DMS153 (cell line): ENCODE data around the gene FOXD3.
"Not testable (repeated sequence)": the region's sequence is repeated elsewhere in the genome, so short reads cannot be mapped to it uniquely, and the experiment has no call there.

Source experiments
- DNase-seq: peaks from one replicate; lab custom pipeline; 2025; lab: John Stamatoyannopoulos, UW

FOXD3 gene

GRCh38 chr1:63321066-63321784 is 1.1 kb upstream of the FOXD3 start:
- no peak for DNase-seq

GRCh38 chr1:63321785-63322113 is 618 bp upstream of the FOXD3 start:
- DNase-seq = no peak

- peak; percentile 53 for DNase-seq
These were observed 837 bp downstream of the FOXD3 start for GRCh38 chr1:63322944-63323864.

- DNase-seq = peak; percentile 53
These were observed 1.8 kb downstream of the FOXD3 start for GRCh38 chr1:63323865-63324778.

GRCh38 chr1:63324779-63325119 is 2.4 kb downstream of the FOXD3 start:
- DNase-seq = no peak

GRCh38 chr1:63325279-63325985 is 3.1 kb downstream of the FOXD3 start:
- DNase-seq = no peak

- no peak for DNase-seq
These were observed 3.7 kb downstream of the FOXD3 start for GRCh38 chr1:63326106-63326472.

- no peak for DNase-seq
These were observed 4.4 kb downstream of the FOXD3 start for GRCh38 chr1:63326473-63327380.

- DNase-seq = peak; percentile 41
These were observed 5.2 kb downstream of the FOXD3 start for GRCh38 chr1:63327417-63328054.

GRCh38 chr1:63328122-63328521 is 5.8 kb downstream of the FOXD3 start:
- DNase-seq = no peak

GRCh38 chr1:63328781-63329180 is 6.4 kb downstream of the FOXD3 start:
- no peak for DNase-seq

GRCh38 chr1:63329621-63330330 is 7.4 kb downstream of the FOXD3 start:
- no peak for DNase-seq

GRCh38 chr1:63330331-63330916 is 8.1 kb downstream of the FOXD3 start:
- no peak for DNase-seq

- no peak for DNase-seq
These were observed 20.0 kb downstream of the FOXD3 start for GRCh38 chr1:63342402-63342801.

- DNase-seq = no peak
These were observed 21.6 kb downstream of the FOXD3 start for GRCh38 chr1:63343922-63344321.

GRCh38 chr1:63350320-63350719 is 28.0 kb downstream of the FOXD3 start:
- no peak for DNase-seq

- DNase-seq = no peak
These were observed 30.4 kb downstream of the FOXD3 start for GRCh38 chr1:63352736-63353135.

GRCh38 chr1:63356234-63356633 is 33.9 kb downstream of the FOXD3 start:
- DNase-seq = not testable (repeated sequence)

GRCh38 chr1:63359561-63359960 is 37.2 kb downstream of the FOXD3 start:
- DNase-seq = no peak
